ENCODE results near the gene FGF8. TPM values are rescaled to one million over a fixed set of nuclear protein-coding genes. Genes with fewer than 3 reads are reported as not detected.
A peak's percentile ranks its signal among the peaks of the same experiment; 100 is the strongest.

FGF8 gene
- total and polyA plus RNA-seq, 9 of the 15 experiments (the other 6 are each of a cell fraction or from before 2014, with no cell fraction given) = 0.13 to 0.82 (median 0.37) TPM; not detected in 5

DNA sequence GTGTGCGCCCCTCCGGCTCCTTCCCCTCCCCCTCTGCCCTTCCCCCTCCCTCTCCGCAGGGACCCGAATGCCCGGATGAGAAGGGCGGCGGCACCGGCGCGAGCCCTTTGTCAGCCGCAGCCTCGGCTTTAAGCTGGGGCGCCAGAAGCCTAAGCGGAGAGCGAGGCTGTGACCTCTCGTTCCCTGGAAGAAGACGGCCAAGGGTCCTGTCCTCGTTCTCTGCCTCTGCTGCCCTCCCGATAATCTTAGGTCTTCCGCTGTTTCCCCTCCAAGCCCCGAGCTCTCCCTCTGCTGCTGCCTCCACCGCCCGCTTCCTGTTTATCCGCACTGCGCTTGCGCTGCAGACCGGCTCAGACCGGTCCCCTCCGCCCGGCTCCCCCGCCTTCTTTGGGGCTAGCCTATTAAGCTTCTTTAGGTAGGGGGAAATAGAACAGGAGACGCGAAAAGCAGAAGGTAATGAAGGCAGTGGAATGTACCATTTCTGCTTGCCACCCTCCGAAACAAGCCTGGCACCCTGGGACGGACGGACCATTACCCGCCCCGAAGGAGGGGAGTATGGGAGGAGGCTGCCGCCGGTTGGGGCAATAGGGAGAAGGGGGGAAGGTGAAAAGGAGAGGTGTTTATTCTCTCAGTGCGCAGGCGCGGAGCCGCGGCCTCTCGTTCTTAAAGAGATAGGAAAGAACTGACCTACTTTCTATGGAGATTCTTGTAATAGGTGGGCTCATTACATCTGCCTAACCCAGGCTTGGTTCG, 42.4 kb upstream of the FGF8 start, which contains the start of gene OGA (continued):
- TF ChIP-seq PYGO2 (tag; IDR thresholded peaks at IDR 0.05) (no peak), ARNT (IDR thresholded peaks at IDR 0.05) (no peak), KLF10 (CRISPR knock-in tag; IDR thresholded peaks at IDR 0.05) (no peak), THRA (IDR thresholded peaks at IDR 0.05) (no peak), ARID3A (IDR thresholded peaks at IDR 0.05; ENCODE audit: borderline replicate concordance, low read depth, low read length) (no peak), TAF9B (IDR thresholded peaks at IDR 0.05; ENCODE audit: partially characterized antibody) (peak; percentile 98), ETV5 (CRISPR knock-in tag; IDR thresholded peaks at IDR 0.05; ENCODE audit: low read depth) (no peak), ZNF133 (CRISPR knock-in tag; IDR thresholded peaks at IDR 0.05) (no peak), DIDO1 (tag; IDR thresholded peaks at IDR 0.05; ENCODE audit: low read depth) (no peak), GABPA (tag; conservative IDR thresholded peaks at IDR 0.05; ENCODE audit: low read depth) (peak; percentile 34; the same call in 1 of the 2 replicates), HOXB6 (CRISPR knock-in tag; IDR thresholded peaks at IDR 0.05; ENCODE audit: borderline replicate concordance) (no peak), ZNF23 (CRISPR knock-in tag; IDR thresholded peaks at IDR 0.05) (no peak), NFE2 (IDR thresholded peaks at IDR 0.05; ENCODE audit: low read depth) (no peak), CHD4 (IDR thresholded peaks at IDR 0.05; ENCODE audit: insufficient read depth, insufficient replicate concordance, low read depth, low read length, poor library complexity, severe bottlenecking) (no peak), ZNF699 (CRISPR knock-in tag; IDR thresholded peaks at IDR 0.05; ENCODE audit: insufficient replicate concordance) (no peak), ZFP91 (CRISPR knock-in tag; IDR thresholded peaks at IDR 0.05) (peak; percentile 88), SMARCA4 (IDR thresholded peaks at IDR 0.05) (no peak), ZNF197 (CRISPR knock-in tag; IDR thresholded peaks at IDR 0.05; ENCODE audit: low read depth) (no peak)
- TF ChIP-seq, protein P1, sequence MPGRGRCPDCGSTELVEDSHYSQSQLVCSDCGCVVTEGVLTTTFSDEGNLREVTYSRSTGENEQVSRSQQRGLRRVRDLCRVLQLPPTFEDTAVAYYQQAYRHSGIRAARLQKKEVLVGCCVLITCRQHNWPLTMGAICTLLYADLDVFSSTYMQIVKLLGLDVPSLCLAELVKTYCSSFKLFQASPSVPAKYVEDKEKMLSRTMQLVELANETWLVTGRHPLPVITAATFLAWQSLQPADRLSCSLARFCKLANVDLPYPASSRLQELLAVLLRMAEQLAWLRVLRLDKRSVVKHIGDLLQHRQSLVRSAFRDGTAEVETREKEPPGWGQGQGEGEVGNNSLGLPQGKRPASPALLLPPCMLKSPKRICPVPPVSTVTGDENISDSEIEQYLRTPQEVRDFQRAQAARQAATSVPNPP (IDR thresholded peaks at IDR 0.05; ENCODE audit: borderline replicate concordance, insufficient read depth, insufficient read length) = no peak
- TF ChIP-seq, protein P2, sequence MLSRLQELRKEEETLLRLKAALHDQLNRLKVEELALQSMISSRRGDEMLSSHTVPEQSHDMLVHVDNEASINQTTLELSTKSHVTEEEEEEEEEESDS (CRISPR knock-in tag; IDR thresholded peaks at IDR 0.05) = no peak

Data from K562 (cell line).